ENCODE measurements around the gene TRAF3IP1. TPM values are rescaled to one million over a fixed set of nuclear protein-coding genes. Genes with fewer than 3 reads are reported as not detected.

The TRAF3IP1 gene
- total RNA-seq, 1 experiment from 2014 or later = 8.2 TPM

GRCh38 chr2:238450440-238450861 is 130.1 kb downstream of the TRAF3IP1 start:
- H3K4me1 ChIP-seq (ENCODE audit: insufficient read depth, low read length) = no peaks in the 10 kb centered on the region
- POLR2A ChIA-PET (ENCODE audit: unreplicated experiment) = no interaction called here
- no peaks in the 10 kb centered on the region for H3K27me3 ChIP-seq (ENCODE audit: low read length)
- H3K27ac ChIP-seq (ENCODE audit: low read length) = no peak overlapping the region
- H3K79me2 ChIP-seq (ENCODE audit: low read length) = peaks cover 15% of the 10 kb centered on the region; the same call in 1 of the 2 replicates
- intact Hi-C loops (cut with micrococcal nuclease) = no loop called here
- H3K4me2 ChIP-seq (ENCODE audit: low read length) = no peak overlapping the region
- no peak overlapping the region for H2AFZ ChIP-seq (ENCODE audit: low read length)
- H3K36me3 ChIP-seq (ENCODE audit: low read depth, low read length) = peaks cover 55% of the 10 kb centered on the region
- H4K20me1 ChIP-seq (ENCODE audit: low read length) = no peaks in the 10 kb centered on the region
- H3F3A ChIP-seq (ENCODE audit: low read length, unreplicated experiment) = no peaks in the 10 kb centered on the region
- no peak overlapping the region for H3K4me3 ChIP-seq (ENCODE audit: low read length)
- no peak for DNase-seq
- no peak for TF ChIP-seq CTCF (conservative IDR thresholded peaks at IDR 0.05; ENCODE audit: low read depth, low read length)
- no peak for TF ChIP-seq EZH2 (IDR thresholded peaks at IDR 0.05; ENCODE audit: low read length, unreplicated experiment)
- no peak for TF ChIP-seq EZH2phosphoT487 (IDR thresholded peaks at IDR 0.05; ENCODE audit: borderline replicate concordance, low read length)
- no peak for ATAC-seq
- H3K9me2 ChIP-seq (replicated peaks; ENCODE audit: low read length) = no peaks in the 10 kb centered on the region
- no peaks in the 10 kb centered on the region for H3K9me3 ChIP-seq (ENCODE audit: low read length)
- no peak overlapping the region for H3K9ac ChIP-seq (ENCODE audit: low read length)
- no TSS peak for BruUV-seq (replicated peaks)
- CTCF ChIA-PET = no interaction called here

Other genes starting within 250 kb of the TRAF3IP1 start
- not detected in 2 replicates for gene ESPNL, start 220.2 kb upstream of the TRAF3IP1 start, total RNA-seq (2014; rRNA removed)
- not detected in 2 replicates for gene KLHL30, start 181.8 kb upstream of the TRAF3IP1 start, total RNA-seq (2014; rRNA removed)
- gene ERFE, start 161.5 kb upstream of the TRAF3IP1 start, total RNA-seq (2014; rRNA removed) = 7.4 and 8.5 TPM in 2 replicates
- gene ILKAP, start 116.8 kb upstream of the TRAF3IP1 start, total RNA-seq (2014; rRNA removed) = 28.7 and 30.7 TPM in 2 replicates
- 9.8 and 19.6 TPM in 2 replicates for gene HES6, start 80.5 kb upstream of the TRAF3IP1 start, total RNA-seq (2014; rRNA removed)
- gene PER2, start 31.9 kb upstream of the TRAF3IP1 start, total RNA-seq (2014; rRNA removed) = 8.6 and 13.0 TPM in 2 replicates
- 28.9 and 60.0 TPM in 2 replicates for gene ASB1, start 106.4 kb downstream of the TRAF3IP1 start, total RNA-seq (2014; rRNA removed)